GM12801 (cell line): ENCODE measurements around the gene IGSF23.

ENCODE experiments used
- CTCF ChIP-seq: IDR thresholded peaks from one replicate; pipeline ENCODE4 v1.5.1; 2011; ENCODE audit warnings: control low read depth; ENCODE audit not compliant: insufficient read length; ENCODE audit errors: extremely low read depth

IGSF23 gene

GRCh38 chr19:44628793-44629192, 15.4 kb downstream of the IGSF23 start:
- TF ChIP-seq CTCF: no peak

GRCh38 chr19:44634785-44635184, 21.4 kb downstream of the IGSF23 start:
- TF ChIP-seq CTCF: no peak

- no peak for TF ChIP-seq CTCF
Observed at GRCh38 chr19:44635581-44636438, 22.4 kb downstream of the IGSF23 start.

- no peak for TF ChIP-seq CTCF
Observed at GRCh38 chr19:44636439-44637389, 23.4 kb downstream of the IGSF23 start.

- no peak for TF ChIP-seq CTCF
Observed at GRCh38 chr19:44637390-44637764, 24.0 kb downstream of the IGSF23 start.

- no peak for TF ChIP-seq CTCF
Observed at GRCh38 chr19:44640518-44640917, 27.2 kb downstream of the IGSF23 start.

GRCh38 chr19:44641501-44642265, 28.3 kb downstream of the IGSF23 start:
- no peak for TF ChIP-seq CTCF
